ENCODE data around the gene IL10RA. TPM values are rescaled to one million over a fixed set of nuclear protein-coding genes. Genes with fewer than 3 reads are reported as not detected.

Gene IL10RA
- total RNA-seq, 4 donors from 2014 or later, result 0.73 to 5.5 (median 2.2) TPM

DNA sequence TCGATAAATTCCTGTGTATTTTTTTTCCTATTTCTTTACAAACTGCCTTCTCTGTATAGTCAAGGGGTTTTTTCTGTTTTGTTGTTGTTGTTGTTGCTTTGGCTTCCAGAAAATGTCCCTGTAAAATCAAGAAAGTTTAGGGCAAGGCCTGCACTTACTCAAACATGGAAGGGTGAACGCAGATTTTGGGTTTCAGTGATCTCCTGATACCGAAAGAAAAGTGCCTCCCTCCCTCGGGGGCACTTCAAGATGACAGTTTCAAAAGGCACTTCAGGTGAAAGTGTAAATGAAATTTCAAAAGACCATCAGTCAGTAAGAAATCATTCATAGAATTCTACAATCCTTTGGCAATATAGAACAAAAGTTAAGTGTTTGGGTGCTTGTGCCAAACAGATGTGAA is 47.2 kb downstream of the IL10RA start:
- DNase-seq (no peak), ATAC-seq (no peak)
- H3K36me3 ChIP-seq, result no peaks in the 10 kb centered on the region
- H3K4me1 ChIP-seq, result no peaks in the 10 kb centered on the region
- in situ Hi-C loops (cut with MboI; ENCODE audit: low sequenced_read_pairs in 4 of 4), result no loop called here
- TF ChIP-seq POLR2A (IDR thresholded peaks at IDR 0.05), result no peak
- TF ChIP-seq, protein P1, sequence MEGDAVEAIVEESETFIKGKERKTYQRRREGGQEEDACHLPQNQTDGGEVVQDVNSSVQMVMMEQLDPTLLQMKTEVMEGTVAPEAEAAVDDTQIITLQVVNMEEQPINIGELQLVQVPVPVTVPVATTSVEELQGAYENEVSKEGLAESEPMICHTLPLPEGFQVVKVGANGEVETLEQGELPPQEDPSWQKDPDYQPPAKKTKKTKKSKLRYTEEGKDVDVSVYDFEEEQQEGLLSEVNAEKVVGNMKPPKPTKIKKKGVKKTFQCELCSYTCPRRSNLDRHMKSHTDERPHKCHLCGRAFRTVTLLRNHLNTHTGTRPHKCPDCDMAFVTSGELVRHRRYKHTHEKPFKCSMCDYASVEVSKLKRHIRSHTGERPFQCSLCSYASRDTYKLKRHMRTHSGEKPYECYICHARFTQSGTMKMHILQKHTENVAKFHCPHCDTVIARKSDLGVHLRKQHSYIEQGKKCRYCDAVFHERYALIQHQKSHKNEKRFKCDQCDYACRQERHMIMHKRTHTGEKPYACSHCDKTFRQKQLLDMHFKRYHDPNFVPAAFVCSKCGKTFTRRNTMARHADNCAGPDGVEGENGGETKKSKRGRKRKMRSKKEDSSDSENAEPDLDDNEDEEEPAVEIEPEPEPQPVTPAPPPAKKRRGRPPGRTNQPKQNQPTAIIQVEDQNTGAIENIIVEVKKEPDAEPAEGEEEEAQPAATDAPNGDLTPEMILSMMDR (IDR thresholded peaks at IDR 0.05 in 4 of 5, conservative IDR thresholded peaks at IDR 0.05 in 1 of 5), result no peak
- H3K27ac ChIP-seq, result no peak overlapping the region
- intact Hi-C loops (cut with DNase I; ENCODE audit: low total_unique reads), result no loop called here
- no peaks in the 10 kb centered on the region for H3K9me3 ChIP-seq
- no peak overlapping the region for H3K4me3 ChIP-seq
- peaks cover 0 to 2% (median 0%) of the 10 kb centered on the region in 3 donors for H3K27me3 ChIP-seq

DNA sequence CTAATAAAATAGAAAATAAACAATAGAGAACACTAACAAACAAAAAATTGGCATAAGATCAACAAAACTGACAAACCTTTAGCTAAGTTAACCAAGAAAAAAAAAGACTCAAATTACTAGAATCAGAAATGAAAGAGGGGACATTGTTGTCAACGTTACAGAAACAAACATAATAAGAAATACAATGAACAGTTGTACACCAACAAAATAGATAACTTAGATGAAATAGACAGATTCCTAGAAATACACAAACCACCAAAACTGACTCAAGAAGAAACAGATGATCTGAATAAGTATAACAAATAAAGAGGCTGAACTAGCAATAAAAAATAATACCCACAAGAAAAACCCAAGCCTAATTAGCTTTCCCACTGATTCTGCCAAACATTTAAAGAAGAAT is 55.9 kb downstream of the IL10RA start:
- Histone ChIP-seq H3K36me3 (no peaks in the 10 kb centered on the region), H3K4me3 (no peak overlapping the region), H3K9me3 (no peaks in the 10 kb centered on the region), H3K27ac (no peak overlapping the region), H3K4me1 (no peaks in the 10 kb centered on the region), H3K27me3 (no peaks in the 10 kb centered on the region)
- intact Hi-C loops (cut with DNase I; ENCODE audit: low total_unique reads) (no loop called here), in situ Hi-C loops (cut with MboI; ENCODE audit: low sequenced_read_pairs in 4 of 4) (loop anchor here in 1 of 4 donors (10.0 kb wide), 1 partner anchor 197 kb away; no protein-coding TSS in a partner anchor)
- DNase-seq (no peak), ATAC-seq (no peak)
- TF ChIP-seq, protein P1 (IDR thresholded peaks at IDR 0.05 in 4 of 5, conservative IDR thresholded peaks at IDR 0.05 in 1 of 5), result no peak

DNA sequence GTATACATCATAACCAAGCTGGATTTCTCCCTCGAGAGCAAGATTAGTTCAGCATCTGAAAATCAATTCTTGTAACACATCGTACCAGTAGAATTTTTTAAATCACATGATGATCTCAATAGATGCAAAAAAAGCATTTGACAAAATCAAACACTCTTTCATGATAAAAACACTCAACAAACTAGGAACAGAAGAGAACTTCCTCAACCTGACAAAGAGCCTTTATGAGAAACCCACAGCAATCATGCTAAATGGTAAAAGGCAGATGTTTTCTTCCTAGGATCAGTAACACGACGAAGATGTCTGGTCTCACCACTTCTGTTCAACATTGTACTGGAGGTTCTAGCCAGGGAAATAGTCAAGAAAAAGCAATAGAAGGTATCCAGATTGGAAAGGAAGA is 56.6 kb downstream of the IL10RA start:
- DNase-seq (no peak), ATAC-seq (no peak)
- Histone ChIP-seq H3K36me3 (no peaks in the 10 kb centered on the region), H3K27me3 (no peaks in the 10 kb centered on the region), H3K9me3 (no peaks in the 10 kb centered on the region), H3K4me3 (no peak overlapping the region), H3K27ac (no peak overlapping the region), H3K4me1 (no peaks in the 10 kb centered on the region)
- intact Hi-C loops (cut with DNase I; ENCODE audit: low total_unique reads) (no loop called here), in situ Hi-C loops (cut with MboI; ENCODE audit: low sequenced_read_pairs in 4 of 4) (loop anchor here in 1 of 4 donors (10.0 kb wide), 1 partner anchor 198 kb away; no protein-coding TSS in a partner anchor)
- TF ChIP-seq POLR2A (IDR thresholded peaks at IDR 0.05), result no peak
- TF ChIP-seq, protein P1 (IDR thresholded peaks at IDR 0.05 in 4 of 5, conservative IDR thresholded peaks at IDR 0.05 in 1 of 5), result no peak

- DNase-seq, result no peak
- no peaks in the 10 kb centered on the region for H3K4me1 ChIP-seq
- in situ Hi-C loops (cut with MboI; ENCODE audit: low sequenced_read_pairs in 4 of 4), result loop anchor here in 1 of 4 donors (10.0 kb wide), 1 partner anchor 200 kb away; no protein-coding TSS in a partner anchor
- H3K27ac ChIP-seq, result no peak overlapping the region
- H3K9me3 ChIP-seq, result no peaks in the 10 kb centered on the region
- no peaks in the 10 kb centered on the region for H3K36me3 ChIP-seq
- intact Hi-C loops (cut with DNase I; ENCODE audit: low total_unique reads), result no loop called here
- H3K27me3 ChIP-seq, result no peaks in the 10 kb centered on the region
- no peak overlapping the region for H3K4me3 ChIP-seq
- no peak for TF ChIP-seq POLR2A (IDR thresholded peaks at IDR 0.05)
- TF ChIP-seq, protein P1 (IDR thresholded peaks at IDR 0.05 in 4 of 5, conservative IDR thresholded peaks at IDR 0.05 in 1 of 5), result no peak
- ATAC-seq, result no peak
These were observed 59.0 kb downstream of the IL10RA start for GRCh38 chr11:118045191-118045590.

Measured in gastrocnemius medialis (tissue), 4 donors.